ENCODE results near the gene RPL13A.

The RPL13A gene

DNA sequence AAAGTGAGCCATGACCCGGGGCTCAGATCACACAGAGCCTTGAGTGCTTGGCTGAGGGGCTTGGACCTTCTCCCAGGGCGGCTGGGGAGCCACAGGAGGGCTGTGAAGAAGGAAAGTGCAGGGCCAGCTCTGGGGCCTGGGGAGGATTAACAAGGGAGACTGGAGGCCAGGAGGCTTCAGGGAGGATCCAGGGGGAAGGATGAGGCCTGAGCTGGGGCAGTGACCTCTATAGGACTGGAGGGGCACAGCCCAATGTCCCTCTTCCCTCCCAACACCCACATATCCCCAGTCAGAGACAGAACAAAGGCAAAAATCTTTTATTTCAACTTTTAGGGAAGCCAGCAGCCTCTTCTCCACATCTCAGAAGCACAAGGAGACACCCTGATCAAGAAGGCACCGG is 41.4 kb upstream of the RPL13A start:
- no peak overlapping the region for H3K23ac ChIP-seq (ENCODE audit: low read length)
- H3K4ac ChIP-seq (ENCODE audit: low read depth, low read length), result no peak overlapping the region
- WGBS (ENCODE audit: extremely low coverage, insufficient coverage, low lambda C conversion rate), result no CpG with 5 or more reads among the region's 3 CpGs
- H4K5ac ChIP-seq (ENCODE audit: low read length), result no peak overlapping the region
- no peak overlapping the region for H2BK15ac ChIP-seq (replicated peaks; ENCODE audit: low read depth)
- no peak for DNase-seq
- no peak overlapping the region for H3K4me2 ChIP-seq (ENCODE audit: low read length)
- no peak overlapping the region for H3K4me3 ChIP-seq (ENCODE audit: low read length)
- no peak overlapping the region for H2BK120ac ChIP-seq (ENCODE audit: low read depth, low read length)
- H3K27ac ChIP-seq (ENCODE audit: low read depth, low read length), result no peak overlapping the region
- H3K18ac ChIP-seq (ENCODE audit: low read length), result no peak overlapping the region
- no peak overlapping the region for H3K9ac ChIP-seq (ENCODE audit: low read length)
- H3K36me3 ChIP-seq (ENCODE audit: control insufficient read depth, insufficient read depth, low read length), result peaks cover 5% of the 10 kb centered on the region
- H3K79me1 ChIP-seq (ENCODE audit: low read length), result peaks cover 8% of the 10 kb centered on the region
- H4K8ac ChIP-seq (ENCODE audit: low read depth, low read length), result no peak overlapping the region
- peaks cover 2% of the 10 kb centered on the region for H3K4me1 ChIP-seq (ENCODE audit: control insufficient read depth, low read depth, low read length)
- peaks cover 6% of the 10 kb centered on the region for H3K79me2 ChIP-seq (ENCODE audit: control insufficient read depth, insufficient read depth, low read length)
- H2AK5ac ChIP-seq (ENCODE audit: low read length), result no peak overlapping the region
- no peak overlapping the region for H2BK5ac ChIP-seq (ENCODE audit: low read length)
- H3K56ac ChIP-seq (ENCODE audit: low read length), result no peak overlapping the region
- H3K27me3 ChIP-seq (ENCODE audit: insufficient read depth, low read length, poor library complexity), result peaks cover 7% of the 10 kb centered on the region

- H2BK120ac ChIP-seq (ENCODE audit: low read depth, low read length), result no peak overlapping the region
- no peak overlapping the region for H2BK5ac ChIP-seq (ENCODE audit: low read length)
- H3K27me3 ChIP-seq (ENCODE audit: insufficient read depth, low read length, poor library complexity), result no peaks in the 10 kb centered on the region
- no peak overlapping the region for H3K18ac ChIP-seq (ENCODE audit: low read length)
- no peaks in the 10 kb centered on the region for H3K4me1 ChIP-seq (ENCODE audit: control insufficient read depth, low read depth, low read length)
- H3K79me2 ChIP-seq (ENCODE audit: control insufficient read depth, insufficient read depth, low read length), result peaks cover 6% of the 10 kb centered on the region
- H3K9ac ChIP-seq (ENCODE audit: low read length), result no peak overlapping the region
- H3K27ac ChIP-seq (ENCODE audit: low read depth, low read length), result no peak overlapping the region
- H4K5ac ChIP-seq (ENCODE audit: low read length), result no peak overlapping the region
- peak; percentile 68 for DNase-seq
- no peak overlapping the region for H4K8ac ChIP-seq (ENCODE audit: low read depth, low read length)
- H3K23ac ChIP-seq (ENCODE audit: low read length), result no peak overlapping the region
- no peak overlapping the region for H3K4me3 ChIP-seq (ENCODE audit: low read length)
- H2AK5ac ChIP-seq (ENCODE audit: low read length), result no peak overlapping the region
- H3K56ac ChIP-seq (ENCODE audit: low read length), result no peak overlapping the region
- no peak overlapping the region for H2BK15ac ChIP-seq (replicated peaks; ENCODE audit: low read depth)
- no peak overlapping the region for H3K4ac ChIP-seq (ENCODE audit: low read depth, low read length)
- H3K4me2 ChIP-seq (ENCODE audit: low read length), result no peak overlapping the region
- H3K36me3 ChIP-seq (ENCODE audit: control insufficient read depth, insufficient read depth, low read length), result peaks cover 5% of the 10 kb centered on the region
- H3K79me1 ChIP-seq (ENCODE audit: low read length), result peaks cover 8% of the 10 kb centered on the region
- no CpG with 5 or more reads among the region's 32 CpGs for WGBS (ENCODE audit: extremely low coverage, insufficient coverage, low lambda C conversion rate)
Measured at GRCh38 chr19:49447485-49448431, 39.6 kb upstream of the RPL13A start.

DNA sequence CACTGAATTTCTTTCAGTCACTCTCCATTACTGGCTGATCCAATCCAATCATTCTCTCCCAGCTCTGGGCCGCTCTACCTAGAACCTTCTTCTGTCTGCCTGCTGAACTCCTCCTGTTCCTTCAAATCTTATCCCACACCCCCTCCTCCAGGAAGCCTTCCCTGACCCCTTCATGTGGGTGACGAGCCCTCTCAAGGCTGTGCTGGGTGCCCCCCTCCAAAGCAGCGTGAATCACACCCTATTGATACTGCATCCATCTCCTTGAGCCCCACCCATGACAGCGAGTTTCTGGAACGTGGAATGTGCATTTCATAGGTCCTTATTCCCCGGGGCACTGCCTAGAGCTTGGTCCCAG is 39.0 kb upstream of the RPL13A start:
- Histone ChIP-seq H3K4ac (ENCODE audit: low read depth, low read length) (no peak overlapping the region), H3K4me1 (ENCODE audit: control insufficient read depth, low read depth, low read length) (no peaks in the 10 kb centered on the region), H2BK15ac (replicated peaks; ENCODE audit: low read depth) (no peak overlapping the region), H3K4me2 (ENCODE audit: low read length) (no peak overlapping the region), H3K79me1 (ENCODE audit: low read length) (peaks cover 8% of the 10 kb centered on the region), H2BK5ac (ENCODE audit: low read length) (no peak overlapping the region), H3K18ac (ENCODE audit: low read length) (no peak overlapping the region), H2AK5ac (ENCODE audit: low read length) (no peak overlapping the region), H3K36me3 (ENCODE audit: control insufficient read depth, insufficient read depth, low read length) (peaks cover 5% of the 10 kb centered on the region), H4K5ac (ENCODE audit: low read length) (no peak overlapping the region), H3K56ac (ENCODE audit: low read length) (no peak overlapping the region), H2BK120ac (ENCODE audit: low read depth, low read length) (no peak overlapping the region), H3K23ac (ENCODE audit: low read length) (no peak overlapping the region), H4K8ac (ENCODE audit: low read depth, low read length) (no peak overlapping the region), H3K79me2 (ENCODE audit: control insufficient read depth, insufficient read depth, low read length) (peaks cover 6% of the 10 kb centered on the region), H3K27ac (ENCODE audit: low read depth, low read length) (no peak overlapping the region), H3K4me3 (ENCODE audit: low read length) (no peak overlapping the region), H3K9ac (ENCODE audit: low read length) (no peak overlapping the region), H3K27me3 (ENCODE audit: insufficient read depth, low read length, poor library complexity) (no peaks in the 10 kb centered on the region)
- DNase-seq, result no peak
- WGBS (ENCODE audit: extremely low coverage, insufficient coverage, low lambda C conversion rate), result no CpG with 5 or more reads among the region's 6 CpGs

GRCh38 chr19:49450405-49450804 is 37.0 kb upstream of the RPL13A start:
- Histone ChIP-seq H3K27me3 (ENCODE audit: insufficient read depth, low read length, poor library complexity) (no peaks in the 10 kb centered on the region), H3K27ac (ENCODE audit: low read depth, low read length) (no peak overlapping the region), H2AK5ac (ENCODE audit: low read length) (no peak overlapping the region), H3K79me2 (ENCODE audit: control insufficient read depth, insufficient read depth, low read length) (peaks cover 6% of the 10 kb centered on the region), H3K9ac (ENCODE audit: low read length) (peak overlapping the region; percentile 23), H3K4me2 (ENCODE audit: low read length) (peak overlapping the region; percentile 4), H3K4ac (ENCODE audit: low read depth, low read length) (no peak overlapping the region), H3K36me3 (ENCODE audit: control insufficient read depth, insufficient read depth, low read length) (peaks cover 5% of the 10 kb centered on the region), H4K8ac (ENCODE audit: low read depth, low read length) (no peak overlapping the region), H3K56ac (ENCODE audit: low read length) (no peak overlapping the region), H3K23ac (ENCODE audit: low read length) (no peak overlapping the region), H4K5ac (ENCODE audit: low read length) (no peak overlapping the region), H3K18ac (ENCODE audit: low read length) (no peak overlapping the region), H3K4me3 (ENCODE audit: low read length) (no peak overlapping the region), H2BK120ac (ENCODE audit: low read depth, low read length) (no peak overlapping the region), H2BK5ac (ENCODE audit: low read length) (no peak overlapping the region), H3K4me1 (ENCODE audit: control insufficient read depth, low read depth, low read length) (no peaks in the 10 kb centered on the region), H3K79me1 (ENCODE audit: low read length) (peaks cover 11% of the 10 kb centered on the region), H2BK15ac (replicated peaks; ENCODE audit: low read depth) (no peak overlapping the region)
- no CpG with 5 or more reads among the region's 7 CpGs for WGBS (ENCODE audit: extremely low coverage, insufficient coverage, low lambda C conversion rate)
- DNase-seq, result no peak

DNA sequence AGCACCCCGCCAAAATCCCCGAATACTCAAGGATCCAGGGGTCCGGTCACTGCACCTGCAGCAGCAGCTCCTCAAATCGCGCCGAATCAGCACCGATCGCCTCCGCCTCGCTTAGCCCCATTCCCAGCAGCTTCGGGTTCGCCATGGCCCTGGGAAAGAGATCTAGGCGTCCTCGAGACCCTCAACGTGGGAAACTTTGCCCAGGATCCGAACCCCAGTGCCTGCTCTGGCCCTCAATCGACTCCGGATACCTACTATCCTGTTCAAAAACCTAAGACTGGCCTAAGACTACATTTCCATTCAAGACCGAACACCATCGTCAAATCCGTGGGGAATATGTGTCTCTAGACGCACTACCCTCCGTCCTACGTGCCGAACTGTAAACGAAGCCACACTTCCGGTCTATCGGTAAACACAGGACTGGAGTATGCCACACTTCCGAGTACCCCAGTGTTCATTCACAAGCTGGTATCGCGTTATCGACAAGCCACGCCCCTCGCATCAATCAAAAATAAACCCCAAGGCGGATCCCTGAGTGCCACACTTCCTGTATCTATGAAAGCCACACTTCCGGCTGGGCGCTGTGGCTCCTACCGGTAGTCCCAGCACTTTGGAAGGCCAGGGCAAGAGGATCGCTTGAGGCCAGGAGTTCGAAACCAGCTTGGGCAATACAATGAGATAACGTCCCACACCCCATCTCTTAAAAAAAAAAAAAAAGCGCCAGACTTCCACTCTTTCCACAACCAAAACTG is 35.8 kb upstream of the RPL13A start, which contains the start of gene PIH1D1:
Gene PIH1D1, minus strand, starts transcription at position 385 of the 752 bp plus-strand sequence. Its CDS starts 240 bp downstream, at position 145.
- no CpG with 5 or more reads among the region's 42 CpGs for WGBS (ENCODE audit: extremely low coverage, insufficient coverage, low lambda C conversion rate)
- no peak within 1 kb of the TSS for H4K8ac ChIP-seq (ENCODE audit: low read depth, low read length)
- DNase-seq, result peak; percentile 100
- no peak within 1 kb of the TSS for H4K5ac ChIP-seq (ENCODE audit: low read length)
- H3K4ac ChIP-seq (ENCODE audit: low read depth, low read length), result peak within 1 kb of the TSS; percentile 76
- no peak within 1 kb of the TSS for H2BK15ac ChIP-seq (replicated peaks; ENCODE audit: low read depth)
- H2BK5ac ChIP-seq (ENCODE audit: low read length), result no peak within 1 kb of the TSS
- H3K27ac ChIP-seq (ENCODE audit: low read depth, low read length), result peak within 1 kb of the TSS; percentile 98
- H3K18ac ChIP-seq (ENCODE audit: low read length), result peak within 1 kb of the TSS; percentile 29
- no peak within 1 kb of the TSS for H2AK5ac ChIP-seq (ENCODE audit: low read length)
- H3K4me1 ChIP-seq (ENCODE audit: control insufficient read depth, low read depth, low read length), result no peaks in the 10 kb centered on the region
- peak within 1 kb of the TSS; percentile 78 for H3K4me3 ChIP-seq (ENCODE audit: low read length)
- peaks cover 6% of the 10 kb centered on the region for H3K79me2 ChIP-seq (ENCODE audit: control insufficient read depth, insufficient read depth, low read length)
- H3K23ac ChIP-seq (ENCODE audit: low read length), result no peak within 1 kb of the TSS
- H3K36me3 ChIP-seq (ENCODE audit: control insufficient read depth, insufficient read depth, low read length), result peaks cover 5% of the 10 kb centered on the region
- H3K56ac ChIP-seq (ENCODE audit: low read length), result peak within 1 kb of the TSS; percentile 88
- peak within 1 kb of the TSS; percentile 91 for H3K9ac ChIP-seq (ENCODE audit: low read length)
- H3K79me1 ChIP-seq (ENCODE audit: low read length), result peaks cover 11% of the 10 kb centered on the region
- no peaks in the 10 kb centered on the region for H3K27me3 ChIP-seq (ENCODE audit: insufficient read depth, low read length, poor library complexity)
- no peak within 1 kb of the TSS for H2BK120ac ChIP-seq (ENCODE audit: low read depth, low read length)
- peak within 1 kb of the TSS; percentile 69 for H3K4me2 ChIP-seq (ENCODE audit: low read length)

All from mesendoderm (in vitro differentiated cells).